NCI-H1930 (cell line): Measurements from ENCODE around the gene TMEM163.
"Not testable (repeated sequence)": the region's sequence is repeated elsewhere in the genome, so short reads cannot be mapped to it uniquely, and the experiment has no call there.

Experiments used
- DNase-seq, 2 experiments: peaks; one replicate each; lab custom pipeline; 2025; lab: John Stamatoyannopoulos, UW

TMEM163 gene

DNA sequence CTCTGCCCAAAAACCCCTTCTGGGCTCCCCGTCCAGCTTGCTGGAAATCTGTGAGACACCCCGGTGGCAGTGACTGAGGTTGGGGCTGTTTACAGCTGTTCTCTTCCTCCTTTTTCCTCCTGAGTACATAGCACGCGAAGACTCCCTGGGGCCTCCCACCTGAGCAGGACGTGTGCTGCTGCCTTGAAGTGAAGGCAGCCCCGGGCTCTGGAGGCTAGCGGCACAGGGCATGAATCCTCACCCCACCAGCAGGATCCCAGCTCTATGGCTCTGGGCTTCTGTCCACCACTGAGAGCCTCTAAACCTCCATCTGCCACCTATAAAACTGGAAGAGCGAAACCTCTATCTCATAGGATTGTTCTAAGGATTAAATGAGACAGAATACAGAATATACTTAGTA is 182.5 kb downstream of the TMEM163 start:
- DNase-seq: no peak

DNA sequence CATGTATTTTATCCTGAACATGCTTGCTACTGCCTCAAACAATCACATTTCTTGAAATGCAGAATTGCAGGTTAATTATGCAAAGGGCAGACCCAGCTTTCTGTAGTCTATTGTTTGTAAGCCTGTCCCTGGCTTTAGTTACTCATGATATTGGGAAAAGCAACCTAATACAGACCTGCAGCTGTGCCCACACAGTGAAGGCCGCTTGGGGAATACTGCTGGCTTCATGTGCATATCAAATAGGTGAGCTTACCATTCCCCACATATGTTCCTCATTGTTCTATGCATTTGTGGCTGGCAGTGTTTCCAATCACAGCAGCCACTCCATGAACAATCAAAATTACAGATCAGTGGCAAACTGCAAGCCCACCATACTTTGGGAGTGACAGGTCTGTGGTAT is 186.3 kb downstream of the TMEM163 start:
- no peak for DNase-seq

- DNase-seq: no peak
Observed at GRCh38 chr2:134527381-134527780, 191.4 kb downstream of the TMEM163 start.

DNA sequence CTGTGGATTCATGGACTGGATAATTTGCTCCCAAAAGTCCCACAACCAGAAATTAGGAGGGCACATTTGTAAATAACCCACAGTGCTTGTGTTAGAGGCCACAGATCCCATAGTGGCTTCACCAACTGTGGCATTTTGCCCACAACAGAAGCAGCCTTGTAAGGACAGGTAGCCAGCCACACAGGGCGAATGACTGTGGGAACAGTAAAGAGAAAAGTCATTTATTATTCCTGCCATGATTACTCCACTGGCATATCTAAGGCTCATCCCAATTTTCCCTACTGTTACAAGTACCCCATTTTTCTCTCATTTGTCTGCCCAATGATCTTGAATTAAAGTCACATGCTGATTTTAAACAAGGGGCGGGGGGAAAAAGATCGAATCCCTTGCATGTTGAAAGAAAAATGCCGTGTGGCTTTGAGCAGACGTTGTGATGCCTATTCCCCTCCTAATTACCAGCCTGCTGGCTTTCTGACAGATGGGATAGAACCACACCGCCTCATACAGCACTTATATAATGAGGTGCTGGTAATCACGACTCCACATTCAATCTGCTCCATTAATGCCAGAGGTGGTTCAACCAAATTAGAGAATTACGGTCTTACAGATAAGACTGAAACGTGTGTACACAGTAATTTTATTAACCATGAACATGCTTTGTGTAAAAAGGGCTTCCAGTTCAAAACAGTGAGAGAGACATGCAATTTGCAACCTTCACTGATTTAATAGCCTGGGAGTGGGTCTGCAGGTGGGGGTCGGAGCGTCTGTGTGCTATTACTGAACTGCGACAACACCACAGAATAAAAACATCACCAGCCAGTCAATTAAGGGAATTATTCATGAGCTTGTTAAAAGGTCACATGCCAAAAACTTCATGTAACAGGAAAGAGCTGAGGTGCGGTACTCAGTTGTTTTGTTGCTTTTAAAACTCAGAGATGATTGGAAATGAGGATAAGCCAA is 196.0 kb downstream of the TMEM163 start:
- peak; percentile 16 to 47 for DNase-seq

DNA sequence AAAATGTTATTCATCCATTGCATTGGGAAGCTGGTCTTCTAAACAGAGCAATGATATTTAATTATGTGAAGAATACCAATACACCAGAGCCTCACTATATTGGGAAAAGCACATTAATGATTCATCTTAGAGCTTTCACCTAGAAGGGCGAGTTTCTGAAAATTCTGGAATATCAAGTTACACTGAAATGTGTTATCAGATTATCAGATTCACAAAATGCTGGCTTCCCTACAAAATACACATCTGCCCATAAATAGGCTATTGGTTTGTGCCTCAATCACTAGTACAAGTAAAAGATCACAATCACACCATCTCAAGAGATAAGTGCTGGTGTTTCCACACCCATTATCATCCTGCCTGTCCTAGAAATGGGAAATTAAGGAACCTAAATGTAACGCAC is 200.7 kb downstream of the TMEM163 start:
- no peak for DNase-seq

DNA sequence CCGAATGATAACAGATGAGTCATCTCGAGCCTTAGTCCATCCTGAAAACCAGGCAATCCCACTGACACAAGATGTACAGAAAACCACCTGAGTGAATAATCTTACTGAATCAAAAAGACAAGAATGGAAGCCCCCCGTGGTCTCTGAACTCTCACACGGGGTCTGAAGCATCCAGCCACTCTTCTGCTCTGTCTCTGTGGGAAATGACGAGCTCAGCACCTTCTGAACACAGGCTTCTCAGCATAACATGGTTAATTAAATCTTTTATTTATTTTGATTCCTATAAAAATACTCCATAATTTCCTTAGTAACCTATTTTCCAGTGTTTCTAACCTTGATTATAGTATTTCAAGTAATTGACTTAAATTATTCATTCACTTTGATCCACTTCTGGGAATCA is 203.7 kb downstream of the TMEM163 start:
- no peak for DNase-seq

DNA sequence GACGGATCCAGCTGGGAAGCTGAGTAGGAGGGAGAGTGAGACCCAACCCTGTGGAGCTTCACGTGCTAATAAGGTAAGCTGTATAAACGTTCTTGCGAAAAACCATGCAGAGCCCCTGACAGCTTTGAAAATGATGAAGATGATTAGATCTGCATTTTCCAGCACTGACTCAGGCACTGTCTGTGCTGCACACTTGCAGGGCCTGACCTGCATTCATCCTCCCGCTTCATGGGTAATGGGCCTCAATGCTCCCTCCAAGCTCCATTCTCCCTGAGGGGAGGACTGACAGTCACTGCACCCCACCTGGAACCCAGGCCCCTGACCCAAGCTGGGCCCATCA is 205.4 kb downstream of the TMEM163 start:
- no peak for DNase-seq

DNA sequence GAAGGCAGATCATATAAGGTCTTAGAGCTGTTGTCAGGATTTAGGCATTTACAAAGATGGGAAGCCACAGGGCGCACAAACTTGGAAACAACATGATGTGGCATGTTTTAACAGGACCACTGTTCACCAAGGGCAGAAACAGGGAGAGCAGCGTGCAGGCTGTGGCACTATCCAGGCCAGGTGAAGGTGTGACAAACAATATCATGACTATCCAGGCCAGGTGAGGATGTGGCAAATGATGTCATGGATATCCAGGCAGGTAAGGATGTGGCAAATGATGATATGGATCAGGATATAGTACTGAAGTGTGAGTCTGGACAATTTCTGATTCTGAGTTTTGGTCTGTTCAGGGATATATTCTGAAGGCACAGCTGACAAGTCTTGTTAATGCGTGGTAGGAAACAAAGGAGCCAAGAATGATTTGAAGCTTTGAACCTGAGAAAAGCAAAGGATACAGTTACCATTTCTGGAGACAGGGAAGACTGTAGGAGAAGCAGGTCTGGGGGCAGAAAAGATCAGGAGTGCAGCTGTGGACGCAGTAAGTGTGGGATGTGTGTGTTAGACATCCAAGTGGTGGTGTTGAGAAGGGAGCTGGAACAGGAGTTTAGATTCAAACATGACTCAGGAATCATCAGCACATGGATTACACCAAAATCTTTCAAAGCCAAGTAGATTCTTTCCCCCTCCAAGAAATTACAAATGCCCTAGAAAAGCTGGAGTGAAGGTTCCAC is 205.9 kb downstream of the TMEM163 start:
- DNase-seq: no peak

GRCh38 chr2:134508391-134508790 is 210.4 kb downstream of the TMEM163 start:
- DNase-seq: no peak

GRCh38 chr2:134507697-134508096 is 211.1 kb downstream of the TMEM163 start:
- no peak for DNase-seq

DNA sequence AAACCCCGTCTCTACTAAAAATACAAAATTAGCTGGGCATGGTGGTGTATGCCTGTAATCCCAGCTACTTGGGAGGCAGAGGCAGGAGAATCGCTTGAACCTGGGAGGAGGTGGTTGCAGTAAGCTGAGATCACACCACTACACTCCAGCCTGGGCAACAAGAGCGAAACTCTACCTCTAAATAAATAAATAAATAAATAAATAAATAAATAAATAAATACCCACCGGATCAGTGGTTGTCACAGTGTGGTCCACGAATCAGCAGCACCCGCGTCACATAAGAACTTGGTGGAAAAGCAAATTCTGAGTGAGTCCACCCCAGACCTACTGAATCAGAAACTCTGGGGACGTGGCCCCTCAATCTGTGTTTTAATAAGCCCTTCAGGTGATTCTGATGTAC is 211.6 kb downstream of the TMEM163 start:
- not testable (repeated sequence) for DNase-seq

DNA sequence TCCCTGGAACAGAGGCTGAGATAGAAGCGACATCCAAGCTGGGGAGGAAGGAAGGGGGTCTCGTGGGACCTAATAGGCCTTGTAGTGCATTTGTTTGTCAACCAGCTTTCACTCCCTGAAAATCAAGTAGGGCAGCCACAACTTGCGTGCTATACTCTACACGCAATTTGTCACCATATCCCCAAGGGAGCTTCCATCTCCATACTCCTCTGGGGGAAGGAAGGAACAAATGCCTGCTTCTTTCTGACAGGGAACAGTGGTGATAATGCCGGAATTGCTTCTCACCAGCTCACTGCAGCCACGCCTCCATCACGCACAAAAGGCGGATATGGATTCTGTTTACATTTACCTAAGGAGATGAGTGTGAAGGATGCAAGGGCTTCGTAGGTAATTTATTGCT is 213.4 kb downstream of the TMEM163 start:
- DNase-seq: no peak

- DNase-seq: no peak
Observed at GRCh38 chr2:134504586-134505336, 214.0 kb downstream of the TMEM163 start.

GRCh38 chr2:134502104-134502503 is 216.7 kb downstream of the TMEM163 start:
- no peak for DNase-seq

- no peak for DNase-seq
Observed at GRCh38 chr2:134501476-134502091, 217.2 kb downstream of the TMEM163 start.

GRCh38 chr2:134500211-134500935 is 218.4 kb downstream of the TMEM163 start:
- DNase-seq: no peak

- DNase-seq: no peak
Observed at GRCh38 chr2:134499307-134499926, 219.4 kb downstream of the TMEM163 start.

DNA sequence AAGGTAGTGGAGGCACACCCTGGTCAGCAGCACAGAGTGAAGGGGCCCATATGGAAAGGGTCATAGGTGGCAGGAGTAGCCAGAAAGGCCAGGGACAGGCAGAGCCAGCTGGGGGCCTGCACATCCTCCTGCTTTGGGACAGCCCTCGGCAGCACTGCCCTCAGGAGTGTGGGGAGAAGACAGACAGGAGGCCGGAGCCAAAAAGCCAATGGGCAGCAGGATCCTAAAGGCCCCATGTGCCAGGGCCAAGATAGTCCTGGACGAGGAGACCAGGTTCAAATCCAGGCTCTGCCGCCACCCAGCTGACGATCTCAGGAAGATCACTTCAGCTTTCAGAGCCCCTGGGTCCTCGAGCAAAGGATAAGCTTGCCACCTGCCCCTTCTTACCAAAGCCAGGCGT is 220.1 kb downstream of the TMEM163 start:
- no peak for DNase-seq

GRCh38 chr2:134493797-134494196 is 225.0 kb downstream of the TMEM163 start:
- DNase-seq: no peak

DNA sequence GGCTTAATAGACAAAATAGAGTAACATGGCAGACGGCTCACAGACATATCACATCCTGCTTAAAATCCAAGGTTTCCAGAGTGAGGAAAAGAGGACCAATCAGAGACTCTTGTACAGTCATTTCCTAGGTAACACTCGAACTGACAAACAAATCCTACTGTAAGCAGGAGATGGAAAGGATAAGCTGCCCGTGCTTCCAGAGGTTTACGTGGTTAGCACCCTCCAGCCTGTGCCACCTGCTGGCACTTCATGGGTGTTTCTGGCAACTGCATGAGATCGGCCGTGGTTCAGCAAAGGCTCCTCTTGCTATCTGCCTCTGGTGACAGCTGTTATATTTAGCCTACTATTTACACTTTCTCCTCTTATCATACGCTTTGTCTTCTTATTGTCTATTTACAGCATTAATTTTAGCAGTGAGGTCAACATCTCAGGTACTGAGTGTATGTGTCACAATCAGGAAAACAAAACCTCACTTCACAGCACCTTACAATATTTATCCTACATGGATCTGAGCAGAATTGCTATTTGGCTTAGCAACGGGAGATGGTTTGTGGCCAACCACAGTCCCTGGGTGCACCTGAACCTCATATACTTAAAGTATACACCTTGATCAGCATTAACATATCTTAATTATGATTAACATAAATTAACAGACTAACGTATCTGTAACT is 226.9 kb downstream of the TMEM163 start:
- DNase-seq: peak in 1 of 2 experiments; percentile 10
